Ovary (tissue), 3 donors: ENCODE measurements around the gene FAM209A.

ENCODE experiments used
- CTCF ChIP-seq, 3 donors: fragments of 450-650 bp in 2 of 3; fragments of 200-600 bp in 1 of 3; IDR thresholded peaks; one replicate each; pipeline versions ENCODE4 v1.5.1 to v1.8.0; 2016 to 2022; ENCODE audit warnings: antibody characterized with exemption in 3 of 3, mild to moderate bottlenecking in 1 of 3
- EP300 ChIP-seq: sonication (generic); formaldehyde crosslinking; IDR thresholded peaks from one replicate; pipeline ENCODE4 v1.6.1; 2017; ENCODE audit warnings: antibody characterized with exemption
- POLR2A ChIP-seq: fragments of 450-650 bp; IDR thresholded peaks from one replicate; pipeline ENCODE4 v1.6.1; 2017; ENCODE audit warnings: antibody characterized with exemption, mild to moderate bottlenecking, moderate library complexity
- donor health status: DM: no; HTN: no; CAD: no.

GRCh38 chr20:56565511-56565910, 41.0 kb downstream of the FAM209A start:
- TF ChIP-seq CTCF (IDR thresholded peaks at IDR 0.05) (no peak), POLR2A (no peak), EP300 (no peak)
